ENCODE results near the gene CDCA3.

DNA sequence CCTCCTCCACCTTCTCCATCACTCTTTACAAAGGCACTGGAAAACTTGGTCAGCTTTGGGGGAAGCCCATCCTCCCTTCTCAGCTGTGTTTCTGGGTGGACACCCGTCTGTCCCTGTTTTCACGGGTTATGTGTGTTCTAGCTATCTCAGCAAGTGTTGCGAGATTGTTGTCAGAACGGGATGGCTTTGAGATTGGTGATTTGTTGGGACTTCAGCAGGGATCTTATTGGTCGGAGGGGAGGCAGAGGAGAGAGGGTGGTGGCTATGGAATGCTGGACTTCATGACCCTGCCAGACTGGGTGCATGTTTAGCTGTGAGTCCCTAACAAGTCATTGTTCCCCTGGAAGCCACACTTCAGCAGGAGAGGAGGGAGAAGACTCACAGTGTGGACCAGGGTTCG lies 3.0 kb upstream of the CDCA3 start:
- TF ChIP-seq POLR2A (IDR thresholded peaks at IDR 0.05), result no peak
- TF ChIP-seq, protein P1, sequence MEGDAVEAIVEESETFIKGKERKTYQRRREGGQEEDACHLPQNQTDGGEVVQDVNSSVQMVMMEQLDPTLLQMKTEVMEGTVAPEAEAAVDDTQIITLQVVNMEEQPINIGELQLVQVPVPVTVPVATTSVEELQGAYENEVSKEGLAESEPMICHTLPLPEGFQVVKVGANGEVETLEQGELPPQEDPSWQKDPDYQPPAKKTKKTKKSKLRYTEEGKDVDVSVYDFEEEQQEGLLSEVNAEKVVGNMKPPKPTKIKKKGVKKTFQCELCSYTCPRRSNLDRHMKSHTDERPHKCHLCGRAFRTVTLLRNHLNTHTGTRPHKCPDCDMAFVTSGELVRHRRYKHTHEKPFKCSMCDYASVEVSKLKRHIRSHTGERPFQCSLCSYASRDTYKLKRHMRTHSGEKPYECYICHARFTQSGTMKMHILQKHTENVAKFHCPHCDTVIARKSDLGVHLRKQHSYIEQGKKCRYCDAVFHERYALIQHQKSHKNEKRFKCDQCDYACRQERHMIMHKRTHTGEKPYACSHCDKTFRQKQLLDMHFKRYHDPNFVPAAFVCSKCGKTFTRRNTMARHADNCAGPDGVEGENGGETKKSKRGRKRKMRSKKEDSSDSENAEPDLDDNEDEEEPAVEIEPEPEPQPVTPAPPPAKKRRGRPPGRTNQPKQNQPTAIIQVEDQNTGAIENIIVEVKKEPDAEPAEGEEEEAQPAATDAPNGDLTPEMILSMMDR (IDR thresholded peaks at IDR 0.05 in 4 of 5, conservative IDR thresholded peaks at IDR 0.05 in 1 of 5), result no peak
